OCI-LY3 (cell line): ENCODE data around the gene DNAH10.

Experiments used
- CTCF ChIP-seq: fragments of 200-600, 300-600 bp; sonication (generic); IDR thresholded peaks from 2 replicates; pipeline ENCODE4 v1.5.1; 2014; ENCODE audit warnings: antibody characterized with exemption, low read length, low read depth
- EZH2phosphoT487 ChIP-seq: fragments of 200-600 bp; shearing (Covaris generic); IDR thresholded peaks from 2 replicates; pipeline ENCODE4 v1.6.1; 2018; ENCODE audit warnings: antibody characterized with exemption, mixed run types, low read depth

GRCh38 chr12:123713398-123713797 lies 48.7 kb upstream of the DNAH10 start:
- TF ChIP-seq CTCF (no peak), EZH2phosphoT487 (no peak)
